GM19463 (cell line): Measurements from ENCODE around the gene TMEM181.
A peak's percentile ranks its signal among the peaks of the same experiment; 100 is the strongest.
"Not testable (repeated sequence)": the region's sequence is repeated elsewhere in the genome, so short reads cannot be mapped to it uniquely, and the experiment has no call there.

Experiments
- ATAC-seq: cut with Tn5 transposase; IDR thresholded peaks from one replicate; pipeline ENCODE4 v1.9.1; 2021; ENCODE audit warnings: mild to moderate bottlenecking, moderate library complexity; ENCODE audit not compliant: unreplicated experiment

Gene TMEM181

GRCh38 chr6:158655569-158656450 lies 95.9 kb downstream of the TMEM181 start:
- ATAC-seq, result no peak

GRCh38 chr6:158656986-158657385 lies 97.1 kb downstream of the TMEM181 start:
- not testable (repeated sequence) for ATAC-seq

- ATAC-seq, result peak; percentile 62
These were observed 100.5 kb downstream of the TMEM181 start for GRCh38 chr6:158660333-158660754.

DNA sequence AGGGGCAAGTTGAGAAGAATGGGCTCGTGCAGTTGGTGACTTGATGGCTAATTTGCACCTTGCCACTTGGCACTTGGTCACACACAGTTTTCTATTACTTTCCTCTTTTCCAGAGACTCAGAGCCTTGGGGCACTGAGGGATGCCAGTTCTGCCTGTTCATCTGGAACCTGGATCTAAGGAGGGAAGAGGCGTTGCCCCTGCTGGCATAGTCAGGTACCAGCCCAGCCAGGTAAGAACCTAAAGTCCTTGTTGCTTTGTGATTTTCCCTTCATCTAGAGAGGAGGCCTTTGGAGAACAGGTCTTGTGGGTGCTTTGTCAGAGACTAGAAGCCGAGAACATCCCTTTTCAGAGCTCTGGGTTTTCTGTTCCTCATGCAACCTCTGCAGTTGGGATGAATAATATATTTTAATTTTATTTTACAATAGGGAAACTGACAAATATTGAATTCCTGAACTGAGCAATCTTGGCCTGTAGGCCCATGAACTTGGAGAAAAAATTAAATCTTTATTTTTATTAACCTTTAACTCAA lies 101.3 kb downstream of the TMEM181 start:
- ATAC-seq, result no peak

DNA sequence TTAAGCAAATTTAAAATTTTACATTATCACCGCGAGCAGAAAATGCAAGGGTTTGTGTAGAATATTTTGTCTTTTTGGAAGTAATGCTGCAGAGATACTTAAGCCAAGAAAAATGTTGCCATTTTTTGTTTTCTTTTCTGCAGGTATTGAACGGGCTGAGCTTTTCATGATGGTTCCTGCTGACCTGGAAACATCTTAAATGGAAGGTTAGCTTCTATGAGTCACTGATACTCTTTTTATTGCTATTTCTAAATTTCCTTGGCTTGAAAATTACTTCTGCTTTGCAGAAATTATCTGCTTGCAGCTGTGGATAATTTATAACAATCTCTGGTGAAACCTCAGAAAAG lies 102.7 kb downstream of the TMEM181 start:
- no peak for ATAC-seq

GRCh38 chr6:158662954-158663624 lies 103.2 kb downstream of the TMEM181 start:
- ATAC-seq, result no peak

DNA sequence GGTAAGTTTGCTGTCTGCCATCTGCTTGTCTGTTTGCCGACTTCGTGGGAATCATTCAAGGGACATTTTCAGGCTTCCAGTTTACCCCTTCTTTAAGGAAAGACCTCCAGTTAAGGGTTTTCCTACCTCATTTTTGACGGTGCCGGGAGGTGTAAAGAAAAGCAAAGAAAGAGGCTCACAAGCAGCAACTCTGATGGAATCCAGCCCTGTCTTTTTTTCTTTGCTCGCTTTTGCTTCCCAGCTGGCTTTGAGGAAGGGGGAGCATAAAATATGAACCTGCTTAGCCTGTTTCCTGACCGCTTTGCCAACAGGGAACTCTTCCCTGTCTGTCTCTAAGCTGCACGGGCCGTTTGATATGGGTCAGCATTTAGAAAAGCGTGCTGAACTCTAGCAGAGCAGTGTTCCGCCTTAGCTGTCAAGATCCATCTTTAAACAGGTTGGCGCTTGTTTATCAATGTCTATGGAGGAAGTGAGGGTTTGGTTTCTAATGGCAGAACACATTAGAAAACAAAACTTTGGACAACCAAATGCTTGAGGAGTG lies 103.8 kb downstream of the TMEM181 start:
- no peak for ATAC-seq

DNA sequence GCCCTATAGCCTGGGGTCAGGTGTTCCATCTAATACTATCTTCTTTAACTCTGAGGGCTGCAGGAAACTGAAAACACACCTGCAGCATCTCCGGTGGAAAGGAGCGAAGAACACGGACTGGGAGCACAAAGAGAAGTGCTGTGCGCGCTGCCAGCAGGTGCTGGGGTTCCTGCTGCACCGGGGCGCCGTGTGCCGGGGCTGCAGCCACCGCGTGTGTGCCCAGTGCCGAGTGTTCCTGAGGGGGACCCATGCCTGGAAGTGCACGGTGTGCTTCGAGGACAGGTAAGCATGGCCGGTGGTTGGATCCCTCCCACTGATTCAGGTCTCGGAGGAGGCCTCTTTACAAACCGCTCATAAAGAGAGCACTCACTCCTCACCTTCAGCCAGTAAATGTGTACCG lies 105.4 kb downstream of the TMEM181 start:
- no peak for ATAC-seq

- ATAC-seq, result no peak
These were observed 106.9 kb downstream of the TMEM181 start for GRCh38 chr6:158666628-158667359.

DNA sequence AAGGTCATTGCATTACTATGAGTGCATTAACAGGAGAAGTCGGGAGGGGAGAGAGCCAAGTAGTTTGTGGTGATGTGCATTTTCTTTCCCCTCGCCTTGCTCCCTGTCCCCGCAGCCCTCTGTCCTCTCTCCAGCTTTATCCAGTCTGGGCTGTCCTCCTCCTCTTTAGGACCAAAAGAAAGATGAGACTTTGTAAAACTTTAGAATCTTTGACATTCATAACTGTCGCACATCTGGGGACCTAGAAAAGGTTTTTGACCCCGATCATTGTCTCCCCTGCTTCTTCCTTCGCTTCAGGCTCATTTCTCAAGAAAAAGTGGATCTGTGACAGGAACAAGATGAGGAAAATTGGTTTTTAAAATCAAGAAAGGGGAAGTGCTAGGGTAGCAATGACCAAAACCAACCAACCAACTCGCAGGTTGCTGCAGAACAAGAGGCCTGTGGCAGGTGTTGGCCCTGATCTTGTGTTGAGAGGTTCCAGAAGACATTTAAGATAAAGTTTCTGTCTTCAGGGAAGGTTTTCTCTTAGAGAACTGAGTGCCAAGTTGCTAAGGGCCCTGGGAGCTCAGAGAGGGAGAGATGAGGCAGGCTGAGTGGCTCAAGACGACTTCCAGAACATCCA lies 107.6 kb downstream of the TMEM181 start:
- ATAC-seq, result no peak

GRCh38 chr6:158668707-158669103 lies 108.8 kb downstream of the TMEM181 start:
- no peak for ATAC-seq

- ATAC-seq, result no peak
These were observed 109.5 kb downstream of the TMEM181 start for GRCh38 chr6:158669145-158670035.

GRCh38 chr6:158672119-158672518 lies 112.2 kb downstream of the TMEM181 start:
- not testable (repeated sequence) for ATAC-seq

DNA sequence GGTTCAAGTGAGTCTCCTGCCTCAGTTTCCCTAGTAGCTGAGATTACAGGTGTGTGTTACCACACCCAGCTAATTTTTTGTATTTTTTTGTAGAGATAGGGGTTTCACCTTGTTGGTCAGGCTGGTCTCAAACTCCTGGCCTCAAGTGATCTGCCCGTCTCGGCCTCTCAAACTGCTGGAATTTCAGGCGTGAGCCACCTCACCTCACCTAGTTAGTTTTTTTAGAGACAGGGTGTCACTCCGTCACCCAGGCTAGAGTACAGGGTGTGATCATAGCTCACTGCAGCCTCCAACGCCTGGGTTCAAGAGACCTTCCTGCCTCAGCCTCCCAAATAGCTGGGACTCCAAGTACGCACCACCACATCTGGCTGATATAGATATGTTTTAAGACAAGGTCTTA lies 112.8 kb downstream of the TMEM181 start:
- ATAC-seq, result no peak

DNA sequence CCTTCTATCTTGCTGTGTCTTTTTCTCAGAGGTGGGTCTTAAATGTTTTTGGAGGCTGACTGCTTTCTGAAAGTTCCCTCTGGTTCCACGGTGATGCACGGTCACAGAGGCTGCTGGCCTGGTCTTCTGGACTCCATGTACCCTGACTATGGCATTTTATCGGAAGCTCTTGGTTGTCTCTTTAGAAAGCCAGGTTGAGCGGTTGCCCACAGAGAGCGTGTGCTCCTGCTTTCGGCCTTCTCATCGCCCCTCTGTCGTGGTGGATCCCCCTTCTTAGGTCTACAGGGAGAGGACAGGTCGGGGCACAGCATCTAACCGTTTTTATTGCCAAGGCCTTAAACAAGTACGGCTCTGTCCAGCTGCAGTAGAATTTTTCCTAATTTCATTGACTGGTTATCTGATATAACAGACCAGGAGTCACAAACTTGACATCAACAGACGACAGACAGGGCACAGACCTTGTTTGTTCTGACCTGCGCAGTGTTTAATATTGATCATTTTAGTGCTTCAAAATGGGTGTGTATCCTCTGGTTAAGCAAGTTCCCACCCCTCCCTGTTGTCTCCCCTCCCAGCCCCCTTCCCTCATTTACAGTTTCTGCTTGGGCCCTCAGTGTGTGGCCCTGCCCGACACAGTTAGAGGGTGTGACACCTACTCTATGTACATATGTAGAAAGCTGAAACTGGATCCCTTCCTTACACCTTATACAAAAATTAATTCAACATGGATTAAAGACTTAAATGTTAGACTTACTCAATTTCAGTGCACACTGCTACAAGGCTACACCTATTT lies 114.6 kb downstream of the TMEM181 start:
- no peak for ATAC-seq

- ATAC-seq, result not testable (repeated sequence)
These were observed 117.2 kb downstream of the TMEM181 start for GRCh38 chr6:158677094-158677493.

- ATAC-seq, result no peak
These were observed 118.2 kb downstream of the TMEM181 start for GRCh38 chr6:158677906-158678578.

GRCh38 chr6:158680015-158680414 lies 120.1 kb downstream of the TMEM181 start:
- ATAC-seq, result no peak
